ENCODE measurements around the gene SPRY1.

SPRY1 gene

GRCh38 chr4:123386609-123387008 is 10.0 kb upstream of the SPRY1 start:
- CTCF ChIA-PET, result interaction anchor here (1.2 to 1.5 kb wide), 2 partner anchors 9 to 275 kb away, joined by 6 to 8 read pairs; partner anchors contain the start of gene SPRY1
- POLR2A ChIA-PET, result no interaction called here
- no peak for TF ChIP-seq CTCF (IDR thresholded peaks at IDR 0.05; ENCODE audit: insufficient read depth, low read length, missing control alignments)
- no peak for DNase-seq (ENCODE audit: low read depth, low spot score)
- no peak overlapping the region for H3K4me3 ChIP-seq (ENCODE audit: low read depth, low read length)

GRCh38 chr4:123390846-123391456 is 5.6 kb upstream of the SPRY1 start:
- TF ChIP-seq CTCF (IDR thresholded peaks at IDR 0.05; ENCODE audit: insufficient read depth, low read length, missing control alignments), result peak; percentile 11
- CTCF ChIA-PET, result interaction anchor here (0.6 to 4.7 kb wide), 23 partner anchors 9 to 815 kb away, joined by 3 to 37 read pairs (median 5); no protein-coding TSS in a partner anchor
- POLR2A ChIA-PET, result no interaction called here
- DNase-seq (ENCODE audit: low read depth, low spot score), result no peak
- H3K4me3 ChIP-seq (ENCODE audit: low read depth, low read length), result no peak overlapping the region

GRCh38 chr4:123393721-123394120 is 2.9 kb upstream of the SPRY1 start:
- no peak overlapping the region for H3K4me3 ChIP-seq (ENCODE audit: low read depth, low read length)
- TF ChIP-seq CTCF (IDR thresholded peaks at IDR 0.05; ENCODE audit: insufficient read depth, low read length, missing control alignments), result no peak
- CTCF ChIA-PET, result interaction anchor here (1.0 to 2.6 kb wide), 5 partner anchors 257 to 291 kb away, joined by 3 to 12 read pairs (median 4); no protein-coding TSS in a partner anchor
- POLR2A ChIA-PET, result no interaction called here
- DNase-seq (ENCODE audit: low read depth, low spot score), result no peak

GRCh38 chr4:123397144-123398065 is 810 bp downstream of the SPRY1 start:
- DNase-seq (ENCODE audit: low read depth, low spot score), result no peak
- TF ChIP-seq CTCF (IDR thresholded peaks at IDR 0.05; ENCODE audit: insufficient read depth, low read length, missing control alignments), result no peak
- CTCF ChIA-PET, result interaction anchor here (1.0 to 3.5 kb wide), 9 partner anchors 9 to 706 kb away, joined by 3 to 26 read pairs (median 3); no protein-coding TSS in a partner anchor
- peak overlapping the region; percentile 67 for H3K4me3 ChIP-seq (ENCODE audit: low read depth, low read length)
- POLR2A ChIA-PET, result no interaction called here

GRCh38 chr4:123398066-123398852 is 1.7 kb downstream of the SPRY1 start:
- peak overlapping the region; percentile 67 for H3K4me3 ChIP-seq (ENCODE audit: low read depth, low read length)
- peak; percentile 61 for TF ChIP-seq CTCF (IDR thresholded peaks at IDR 0.05; ENCODE audit: insufficient read depth, low read length, missing control alignments)
- no peak for DNase-seq (ENCODE audit: low read depth, low spot score)
- POLR2A ChIA-PET, result interaction anchor here (1.7 kb wide), 1 partner anchor 20 kb away, joined by 4 read pairs; no protein-coding TSS in a partner anchor
- CTCF ChIA-PET, result interaction anchor here (1.0 to 3.5 kb wide), 5 partner anchors 10 to 427 kb away, joined by 3 to 26 read pairs (median 6); no protein-coding TSS in a partner anchor
